SK-N-SH (cell line): ENCODE measurements around the gene ATF6.

ENCODE experiments used
- CTCF ChIP-seq: fragments of 200-600 bp; sonication (generic); IDR thresholded peaks from 2 replicates; pipeline ENCODE4 v1.6.1; 2017; ENCODE audit warnings: antibody characterized with exemption, mild to moderate bottlenecking, moderate library complexity
- EZH2phosphoT487 ChIP-seq: fragments of 200-600 bp; sonication (generic); IDR thresholded peaks from 2 replicates; pipeline ENCODE4 v1.6.1; 2017; ENCODE audit warnings: low read depth, mixed run types, mild to moderate bottlenecking, antibody characterized with exemption, moderate library complexity, borderline replicate concordance
- GATA2 ChIP-seq: sonication (generic); formaldehyde crosslinking; IDR thresholded peaks from 2 replicates; pipeline ENCODE4 v1.5.0; 2020; ENCODE audit warnings: mild to moderate bottlenecking, missing genetic modification reagents
- YY1 ChIP-seq: IDR thresholded peaks from 2 replicates; pipeline ENCODE4 v1.4.0; 2012; ENCODE audit warnings: low read depth, mild to moderate bottlenecking
- TF ChIP-seq, protein P1 (sequence below): fragments of 150-350 bp; IDR thresholded peaks from 2 replicates; pipeline ENCODE4 v1.6.1; 2017; ENCODE audit warnings: antibody characterized with exemption, low read length, low read depth, borderline replicate concordance
- TF ChIP-seq, protein P2 (sequence below): IDR thresholded peaks from 2 replicates; pipeline ENCODE4 v1.4.0; 2012; ENCODE audit warnings: low read depth

- no peak for TF ChIP-seq EZH2phosphoT487
- TF ChIP-seq, protein P1, sequence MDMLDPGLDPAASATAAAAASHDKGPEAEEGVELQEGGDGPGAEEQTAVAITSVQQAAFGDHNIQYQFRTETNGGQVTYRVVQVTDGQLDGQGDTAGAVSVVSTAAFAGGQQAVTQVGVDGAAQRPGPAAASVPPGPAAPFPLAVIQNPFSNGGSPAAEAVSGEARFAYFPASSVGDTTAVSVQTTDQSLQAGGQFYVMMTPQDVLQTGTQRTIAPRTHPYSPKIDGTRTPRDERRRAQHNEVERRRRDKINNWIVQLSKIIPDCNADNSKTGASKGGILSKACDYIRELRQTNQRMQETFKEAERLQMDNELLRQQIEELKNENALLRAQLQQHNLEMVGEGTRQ: no peak
- TF ChIP-seq CTCF: no peak
- TF ChIP-seq, protein P2, sequence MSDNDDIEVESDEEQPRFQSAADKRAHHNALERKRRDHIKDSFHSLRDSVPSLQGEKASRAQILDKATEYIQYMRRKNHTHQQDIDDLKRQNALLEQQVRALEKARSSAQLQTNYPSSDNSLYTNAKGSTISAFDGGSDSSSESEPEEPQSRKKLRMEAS: no peak
- TF ChIP-seq YY1: no peak
- no peak for TF ChIP-seq GATA2
These were observed 26.0 kb downstream of the ATF6 start for GRCh38 chr1:161791904-161792655.
